Spleen (tissue), 11 donors: ENCODE measurements around the gene TIA1. TPM values are rescaled to one million over a fixed set of nuclear protein-coding genes. Genes with fewer than 3 reads are reported as not detected.
"Not testable (repeated sequence)": the region's sequence is repeated elsewhere in the genome, so short reads cannot be mapped to it uniquely, and the experiment has no call there.

ENCODE experiments used
- DNase-seq: peaks from one replicate; pipeline ENCODE4 v3.0.0-alpha.2; 2020
- H3K27ac ChIP-seq, 8 donors: fragments of 200-600 bp; sonication (generic) in 7 of 8; 1 replicate in 4 of 8; 2 replicates in 4 of 8; pipeline versions ENCODE4 v1.5.0 to v1.8.0; 2016 to 2021; ENCODE audit warnings: inconsistent platforms in 4 of 8, mild to moderate bottlenecking in 4 of 8, moderate library complexity in 1 of 8
- H3K27me3 ChIP-seq, 7 donors: fragments of 200-600 bp; sonication (generic) in 6 of 7; replicated peaks in 1 of 7; 1 replicate in 4 of 7; 2 replicates in 3 of 7; pipeline versions ENCODE4 v1.5.0 to v1.8.0; 2016 to 2021; ENCODE audit warnings: inconsistent platforms in 3 of 7, mild to moderate bottlenecking in 1 of 7
- H3K36me3 ChIP-seq, 6 donors: fragments of 200-600 bp; sonication (generic) in 5 of 6; 1 replicate in 4 of 6; 2 replicates in 2 of 6; pipeline versions ENCODE4 v1.5.0 to v1.8.0; 2016 to 2021; ENCODE audit warnings: inconsistent platforms in 2 of 6
- H3K4me1 ChIP-seq, 6 donors: fragments of 200-600 bp; sonication (generic) in 5 of 6; 1 replicate in 3 of 6; 2 replicates in 3 of 6; pipeline versions ENCODE4 v1.5.0 to v1.8.0; 2016 to 2021; ENCODE audit warnings: inconsistent platforms in 3 of 6
- H3K4me3 ChIP-seq, 8 donors: fragments of 200-600 bp; sonication (generic) in 7 of 8; 1 replicate in 4 of 8; 2 replicates in 4 of 8; pipeline versions ENCODE4 v1.5.0 to v1.8.0; 2016 to 2021; ENCODE audit warnings: inconsistent platforms in 4 of 8, mild to moderate bottlenecking in 4 of 8, moderate library complexity in 2 of 8
- H3K9me3 ChIP-seq, 8 donors: fragments of 200-600 bp; sonication (generic) in 7 of 8; 1 replicate in 4 of 8; 2 replicates in 4 of 8; pipeline versions ENCODE4 v1.5.0 to v1.8.0; 2016 to 2021; ENCODE audit warnings: inconsistent platforms in 4 of 8
- POLR2A ChIP-seq, 3 donors: fragments of 450-650 bp; IDR thresholded peaks; one replicate each; pipeline ENCODE4 v1.5.1; 2017; ENCODE audit warnings: antibody characterized with exemption in 3 of 3, mild to moderate bottlenecking in 1 of 3
- POLR2AphosphoS5 ChIP-seq, 3 donors: sonication (generic); formaldehyde crosslinking; IDR thresholded peaks; one replicate each; pipeline ENCODE4 v1.5.1; 2017; ENCODE audit warnings: antibody characterized with exemption in 3 of 3
- WGBS, 5 donors: extraction: QIAGEN DNeasy Blood & Tissue Kit in 3 of 5; methylation state at CpG; one replicate each; pipeline versions ENCODE4 v1.1.5 to v1.1.7; 2013 to 2018; 5-methylcytosine and 5-hydroxymethylcytosine counted together
- intact Hi-C: fragments of 100-400 bp; cut with DNase I; formaldehyde crosslinking; loops from one replicate; pipeline ENCODE4 v1.15.0; 2023; ENCODE audit warnings: low total_unique reads
- polyA plus RNA-seq, 3 donors: library from polyadenylated mRNA; stranded (reverse); fragments of 200-250 nt; gene quantifications; one replicate each; pipeline ENCODE4 v1.2.1, GENCODE V29; 2013
- total RNA-seq, 7 donors: library from RNA; depleted of rRNA in 3 of 7; stranded (reverse); fragments of >200 nt in 3 of 7; fragmentation: NEBNext Ultra II Directional in 4 of 7; extraction: Animal tissue kit (Norgen Biotek cat#: 25700) in 4 of 7; gene quantifications; one replicate each; pipeline versions ENCODE4 v1.1.0 to v1.2.1, GENCODE V29; 2016 to 2021
- TF ChIP-seq, protein P1 (sequence below), 11 experiments: fragments of 200-600 bp in 7 of 11; fragments of 450-650 bp in 4 of 11; sonication (generic) in 4 of 11; IDR thresholded peaks in 8 of 11; conservative IDR thresholded peaks in 3 of 11; 1 replicate in 7 of 11; 2 replicates in 4 of 11; pipeline versions ENCODE4 v1.4.0 to v1.8.0; 2016 to 2021; ENCODE audit warnings: antibody characterized with exemption in 11 of 11, inconsistent platforms in 4 of 11, mild to moderate bottlenecking in 1 of 11
- donor health status: healthy with polysubstance abuse.
- donor health status: DM: no; HTN: no; CAD: no; lungs with moderate emphysema.
- donor health status: DM: no; HTN: no; CAD: no.
- donor health status: Bipolar disorder and iron deficiency.
- donor health status: healthy.
- donor health status: DM: no; HTN: no; CAD: no.
- donor health status: DM: yes; HTN: yes; CAD: no.

The TIA1 gene
- total and polyA plus RNA-seq, 10 donors = 72.5 to 175 (median 124) TPM

DNA sequence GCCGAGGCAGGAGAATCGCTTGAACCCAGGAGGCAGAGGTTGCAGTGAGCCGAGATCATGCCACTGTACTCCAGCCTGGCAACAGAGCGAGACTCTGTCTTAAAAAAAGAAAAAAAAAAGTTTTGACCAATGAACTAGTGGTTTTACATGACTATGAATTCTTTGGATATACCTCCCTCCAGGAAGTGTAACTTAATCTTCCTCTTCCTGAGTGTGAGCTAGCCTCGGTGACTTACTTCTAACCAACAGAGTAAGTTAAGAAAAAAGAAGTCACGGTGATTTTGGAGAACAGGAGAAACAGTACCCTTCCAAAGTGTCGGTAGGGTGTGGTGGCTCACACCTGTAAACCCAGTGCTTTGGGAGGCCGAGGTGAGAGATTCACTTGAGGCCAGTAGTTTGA is 7.1 kb downstream of the TIA1 start:
- WGBS, 5 donors = 70 to 84% (median 81%) methylated on average over 8 of the region's 8 CpGs
- TF ChIP-seq, protein P1, sequence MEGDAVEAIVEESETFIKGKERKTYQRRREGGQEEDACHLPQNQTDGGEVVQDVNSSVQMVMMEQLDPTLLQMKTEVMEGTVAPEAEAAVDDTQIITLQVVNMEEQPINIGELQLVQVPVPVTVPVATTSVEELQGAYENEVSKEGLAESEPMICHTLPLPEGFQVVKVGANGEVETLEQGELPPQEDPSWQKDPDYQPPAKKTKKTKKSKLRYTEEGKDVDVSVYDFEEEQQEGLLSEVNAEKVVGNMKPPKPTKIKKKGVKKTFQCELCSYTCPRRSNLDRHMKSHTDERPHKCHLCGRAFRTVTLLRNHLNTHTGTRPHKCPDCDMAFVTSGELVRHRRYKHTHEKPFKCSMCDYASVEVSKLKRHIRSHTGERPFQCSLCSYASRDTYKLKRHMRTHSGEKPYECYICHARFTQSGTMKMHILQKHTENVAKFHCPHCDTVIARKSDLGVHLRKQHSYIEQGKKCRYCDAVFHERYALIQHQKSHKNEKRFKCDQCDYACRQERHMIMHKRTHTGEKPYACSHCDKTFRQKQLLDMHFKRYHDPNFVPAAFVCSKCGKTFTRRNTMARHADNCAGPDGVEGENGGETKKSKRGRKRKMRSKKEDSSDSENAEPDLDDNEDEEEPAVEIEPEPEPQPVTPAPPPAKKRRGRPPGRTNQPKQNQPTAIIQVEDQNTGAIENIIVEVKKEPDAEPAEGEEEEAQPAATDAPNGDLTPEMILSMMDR (IDR thresholded peaks at IDR 0.05 in 8 of 11, conservative IDR thresholded peaks at IDR 0.05 in 3 of 11) = no peak
- TF ChIP-seq POLR2AphosphoS5 (IDR thresholded peaks at IDR 0.05) (no peak), POLR2A (IDR thresholded peaks at IDR 0.05) (no peak)
- H3K27me3 ChIP-seq = no peaks in the 10 kb centered on the region
- H3K9me3 ChIP-seq = no peaks in the 10 kb centered on the region
- H3K4me3 ChIP-seq = no peak overlapping the region
- H3K36me3 ChIP-seq = peaks cover 0 to 56% (median 10%) of the 10 kb centered on the region in 6 donors
- peaks cover 10 to 79% (median 51%) of the 10 kb centered on the region in 6 donors for H3K4me1 ChIP-seq
- H3K27ac ChIP-seq = no peak overlapping the region
- DNase-seq = no peak
- intact Hi-C loops = no loop called here

DNA sequence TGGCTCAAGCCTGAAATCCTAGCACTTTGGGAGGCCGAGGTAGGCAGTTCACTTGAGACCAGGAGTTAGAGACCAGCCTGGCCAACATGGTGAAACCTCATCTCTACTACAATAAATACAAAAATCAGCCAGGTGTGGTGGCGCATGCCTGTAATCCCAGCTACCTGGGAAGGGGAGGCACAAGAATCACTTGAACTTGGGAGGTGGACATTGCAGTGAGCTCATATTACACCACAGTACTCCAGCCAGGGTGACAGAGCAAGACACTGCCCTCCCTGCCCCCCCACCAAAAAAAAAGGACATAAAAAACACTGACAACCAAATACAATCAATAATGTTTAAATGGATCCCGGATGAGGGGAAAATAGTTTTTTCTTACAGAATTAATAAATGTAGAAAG is 7.8 kb downstream of the TIA1 start:
- Histone ChIP-seq H3K27ac (no peak overlapping the region), H3K36me3 (peaks cover 0 to 63% (median 13%) of the 10 kb centered on the region in 6 donors), H3K4me3 (no peak overlapping the region), H3K4me1 (peaks cover 5 to 72% (median 44%) of the 10 kb centered on the region in 6 donors), H3K27me3 (no peaks in the 10 kb centered on the region), H3K9me3 (no peaks in the 10 kb centered on the region)
- DNase-seq = no peak
- 87 to 97% (median 94%) methylated on average over 3 of the region's 3 CpGs for WGBS, 5 donors
- TF ChIP-seq, protein P1 (IDR thresholded peaks at IDR 0.05 in 8 of 11, conservative IDR thresholded peaks at IDR 0.05 in 3 of 11) = no peak
- no peak for TF ChIP-seq POLR2A (IDR thresholded peaks at IDR 0.05)
- no peak for TF ChIP-seq POLR2AphosphoS5 (IDR thresholded peaks at IDR 0.05)
- intact Hi-C loops = no loop called here

DNA sequence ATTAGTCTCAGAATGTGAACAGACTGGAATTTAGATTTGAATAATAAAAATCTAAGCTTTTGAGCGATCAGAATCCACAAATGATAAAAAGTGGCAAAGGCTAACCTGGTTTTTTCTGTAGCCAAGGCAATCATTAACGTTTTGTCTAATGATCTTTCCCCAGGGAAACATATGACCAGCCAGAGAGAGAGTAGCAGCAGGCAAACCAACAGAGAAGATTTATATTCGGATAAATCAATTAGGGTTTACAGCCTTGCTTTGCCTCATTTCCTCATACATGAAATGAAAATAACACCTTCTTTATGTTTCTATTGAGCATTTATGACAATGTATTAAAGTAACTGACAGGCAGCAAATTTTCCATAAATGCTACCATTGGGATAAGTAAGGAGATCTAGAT is 14.5 kb downstream of the TIA1 start:
- no peaks in the 10 kb centered on the region for H3K9me3 ChIP-seq
- H3K27me3 ChIP-seq = no peaks in the 10 kb centered on the region
- 75 to 88% (median 84%) methylated on average over 3 of the region's 3 CpGs for WGBS, 5 donors
- no peak overlapping the region for H3K4me3 ChIP-seq
- H3K27ac ChIP-seq = no peak overlapping the region
- TF ChIP-seq, protein P1 (IDR thresholded peaks at IDR 0.05 in 8 of 11, conservative IDR thresholded peaks at IDR 0.05 in 3 of 11) = no peak
- TF ChIP-seq POLR2AphosphoS5 (IDR thresholded peaks at IDR 0.05) = no peak
- no peak for TF ChIP-seq POLR2A (IDR thresholded peaks at IDR 0.05)
- DNase-seq = no peak
- H3K4me1 ChIP-seq = peaks cover 0 to 7% (median 0%) of the 10 kb centered on the region in 6 donors
- peaks cover 3 to 100% (median 64%) of the 10 kb centered on the region in 6 donors for H3K36me3 ChIP-seq
- intact Hi-C loops = no loop called here

DNA sequence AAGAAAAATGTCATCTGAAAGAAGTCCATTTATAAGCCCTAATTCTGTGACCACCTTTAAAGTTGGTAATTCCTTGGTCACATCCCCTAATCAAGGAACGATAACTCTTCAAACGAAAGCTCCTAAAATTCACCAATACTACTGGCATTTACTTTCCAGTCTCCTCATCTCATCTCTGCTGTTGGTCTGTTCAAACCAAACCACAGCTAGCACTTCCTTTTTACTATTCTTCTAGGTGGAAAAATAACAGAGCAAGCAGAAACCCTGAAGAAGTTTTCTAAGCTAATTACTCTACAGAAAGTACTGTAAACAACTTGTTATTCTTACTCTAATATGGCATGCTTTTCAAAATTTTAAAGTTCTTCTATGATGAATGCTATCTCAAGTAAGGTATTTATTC is 21.6 kb downstream of the TIA1 start:
- 75 to 86% (median 79%) methylated on average over 2 of the region's 2 CpGs for WGBS, 5 donors
- Histone ChIP-seq H3K27ac (no peak overlapping the region), H3K4me3 (no peak overlapping the region), H3K36me3 (peaks cover 10 to 100% (median 83%) of the 10 kb centered on the region in 6 donors), H3K27me3 (no peaks in the 10 kb centered on the region), H3K4me1 (peaks cover 0 to 7% (median 0%) of the 10 kb centered on the region in 6 donors), H3K9me3 (no peaks in the 10 kb centered on the region)
- intact Hi-C loops = no loop called here
- DNase-seq = no peak
- TF ChIP-seq, protein P1 (IDR thresholded peaks at IDR 0.05 in 8 of 11, conservative IDR thresholded peaks at IDR 0.05 in 3 of 11) = no peak

DNA sequence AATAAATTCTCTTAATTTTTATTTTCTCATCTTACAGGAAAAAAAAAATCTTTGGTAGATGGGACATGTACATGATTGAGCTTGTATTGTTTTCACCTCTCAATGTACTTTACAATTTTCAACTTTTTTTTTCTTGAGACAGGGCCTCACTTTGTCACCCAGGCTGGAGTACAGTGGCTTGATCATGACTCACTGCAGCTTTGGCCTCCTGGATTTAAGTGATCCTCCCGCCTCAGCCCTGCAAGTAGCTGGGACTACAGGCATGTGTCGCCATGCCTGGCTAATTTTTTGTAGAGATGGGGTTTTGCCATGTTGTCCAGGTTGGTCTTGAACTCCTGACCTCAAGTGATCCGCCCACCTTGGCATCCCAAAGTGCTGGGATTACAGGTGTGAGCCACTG is 25.1 kb downstream of the TIA1 start:
- H3K4me1 ChIP-seq, DNase-seq, H3K4me3 ChIP-seq, H3K27me3 ChIP-seq, intact Hi-C loops, H3K9me3 ChIP-seq, H3K27ac ChIP-seq: not testable (repeated sequence)
- 96 to 99% (median 98%) methylated on average over 3 of the region's 3 CpGs for WGBS, 5 donors
- peaks cover 2 to 100% (median 85%) of the 10 kb centered on the region in 6 donors for H3K36me3 ChIP-seq
